OCI-LY1 (cell line): Measurements from ENCODE around the gene RTKN.

Experiments used
- H2AFZ ChIP-seq: fragments of 200-600 bp; sonication (generic), shearing (Covaris generic); 2 replicates; pipeline ENCODE4 v1.6.0; 2014; ENCODE audit warnings: antibody characterized with exemption, mild to moderate bottlenecking, low read length
- H3F3A ChIP-seq: fragments of 200-600 bp; sonication (generic), shearing (Covaris generic); 2 replicates; pipeline ENCODE4 v1.6.0; 2014; ENCODE audit warnings: mild to moderate bottlenecking, antibody characterized with exemption, low read length, moderate library complexity; ENCODE audit not compliant: insufficient read depth
- H3K27ac ChIP-seq: fragments of 200-600 bp; sonication (generic); 2 replicates; pipeline ENCODE4 v1.5.1; 2014; ENCODE audit warnings: low read length, mixed run types, mild to moderate bottlenecking, low read depth; ENCODE audit not compliant: poor library complexity, severe bottlenecking
- H3K27me3 ChIP-seq: fragments of 200-600 bp; sonication (generic); 2 replicates; pipeline ENCODE4 v1.6.0; 2014; ENCODE audit warnings: antibody characterized with exemption, mild to moderate bottlenecking, low read length, moderate library complexity; ENCODE audit not compliant: insufficient read depth
- H3K36me3 ChIP-seq: fragments of 200-600 bp; sonication (generic); 2 replicates; pipeline ENCODE4 v1.6.1; 2014; ENCODE audit warnings: mild to moderate bottlenecking, antibody characterized with exemption, low read length, moderate library complexity, mixed read lengths; ENCODE audit not compliant: insufficient read depth
- H3K4me1 ChIP-seq: fragments of 200-600 bp; sonication (generic); 2 replicates; pipeline ENCODE4 v1.5.1; 2014; ENCODE audit warnings: mild to moderate bottlenecking, low read length, moderate library complexity; ENCODE audit not compliant: insufficient read depth, severe bottlenecking
- H3K4me2 ChIP-seq: fragments of 200-600 bp; sonication (generic), shearing (Covaris generic); 2 replicates; pipeline ENCODE4 v1.6.1; 2014; ENCODE audit warnings: low read length
- H3K4me3 ChIP-seq: fragments of 200-600 bp; sonication (generic); 2 replicates; pipeline ENCODE4 v1.5.1; 2014; ENCODE audit warnings: low read length, low read depth, mild to moderate bottlenecking, mixed read lengths; ENCODE audit not compliant: poor library complexity, severe bottlenecking
- H3K79me2 ChIP-seq: fragments of 200-600 bp; shearing (Covaris generic); 2 replicates; pipeline ENCODE4 v1.6.1; 2016; ENCODE audit warnings: mixed run types, low read length, mixed read lengths; ENCODE audit not compliant: insufficient read depth
- H3K9ac ChIP-seq: fragments of 200-600 bp; sonication (generic), shearing (Covaris generic); 2 replicates; pipeline ENCODE4 v1.6.1; 2014; ENCODE audit warnings: mild to moderate bottlenecking, low read length, mixed read lengths
- H3K9me2 ChIP-seq: fragments of 200-600 bp; sonication (generic), shearing (Covaris generic); 2 replicates; pipeline ENCODE4 v1.6.1; 2014; ENCODE audit warnings: low read depth, mild to moderate bottlenecking, low read length, mixed read lengths
- H3K9me3 ChIP-seq: fragments of 200-600 bp; shearing (Covaris generic); 2 replicates; pipeline ENCODE4 v1.6.1; 2014; ENCODE audit warnings: low read length, mixed read lengths
- H4K20me1 ChIP-seq: fragments of 200-600 bp; sonication (generic), shearing (Covaris generic); 2 replicates; pipeline ENCODE4 v1.6.0; 2016; ENCODE audit warnings: mild to moderate bottlenecking, low read length; ENCODE audit not compliant: insufficient read depth
- EZH2 ChIP-seq: fragments of 200-600 bp; sonication (generic), shearing (Covaris generic); IDR thresholded peaks from 2 replicates; pipeline ENCODE4 v1.8.0; 2017; ENCODE audit warnings: borderline replicate concordance, mixed run types, mild to moderate bottlenecking, antibody characterized with exemption, low read length, moderate library complexity, mixed read lengths
- TF ChIP-seq, protein P1 (sequence below): fragments of 200-600 bp; sonication (generic), shearing (Covaris generic); IDR thresholded peaks from 2 replicates; pipeline ENCODE4 v1.5.1; 2017; ENCODE audit warnings: mild to moderate bottlenecking, antibody characterized with exemption, low read length, moderate library complexity, mixed read lengths

Gene RTKN

DNA sequence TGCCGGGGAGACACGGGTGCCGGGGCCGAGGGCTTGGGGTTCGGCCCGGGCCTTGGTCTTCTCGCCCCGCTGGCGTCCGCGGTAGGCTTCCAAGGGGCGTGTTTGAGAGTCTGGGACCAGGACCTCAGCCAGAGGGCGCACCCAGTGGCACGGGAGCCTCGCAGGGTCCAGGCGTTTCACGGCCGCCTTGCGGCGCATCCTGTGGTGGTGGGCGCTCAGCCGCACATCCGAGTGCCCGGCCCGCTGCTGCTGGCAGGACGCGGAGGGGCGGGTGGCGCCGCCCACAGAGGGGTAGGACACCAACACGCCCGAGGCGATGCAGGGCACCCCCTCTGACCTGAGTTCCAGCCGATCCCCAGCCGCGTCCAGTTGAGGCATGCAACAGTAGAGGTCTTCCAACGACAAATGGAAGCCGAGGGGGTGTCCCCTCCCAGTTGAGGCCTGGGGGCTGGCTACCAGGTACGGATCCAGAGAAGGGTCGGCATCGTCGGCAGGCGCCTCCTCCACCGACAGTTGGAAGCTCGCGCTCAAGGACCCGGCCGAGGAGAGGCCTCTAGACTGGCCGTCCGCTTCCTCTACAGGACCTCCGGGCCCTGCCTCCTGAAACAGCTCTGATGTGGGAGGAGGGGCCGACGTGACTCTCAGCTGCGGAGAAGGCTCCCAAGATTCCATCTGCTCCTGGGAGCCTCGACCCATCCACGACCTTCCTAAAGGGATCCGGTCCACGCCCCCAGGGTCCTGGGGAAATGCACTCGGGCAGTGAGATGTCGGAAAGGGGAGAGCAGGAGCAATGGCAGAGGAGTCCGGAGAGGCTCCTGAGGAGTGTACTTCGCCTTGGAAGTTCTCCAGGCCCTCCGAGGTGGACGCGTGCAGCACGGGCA, 26.6 kb downstream of the RTKN start:
- Histone ChIP-seq H3K4me3 (no peak overlapping the region), H3K9ac (no peak overlapping the region)

DNA sequence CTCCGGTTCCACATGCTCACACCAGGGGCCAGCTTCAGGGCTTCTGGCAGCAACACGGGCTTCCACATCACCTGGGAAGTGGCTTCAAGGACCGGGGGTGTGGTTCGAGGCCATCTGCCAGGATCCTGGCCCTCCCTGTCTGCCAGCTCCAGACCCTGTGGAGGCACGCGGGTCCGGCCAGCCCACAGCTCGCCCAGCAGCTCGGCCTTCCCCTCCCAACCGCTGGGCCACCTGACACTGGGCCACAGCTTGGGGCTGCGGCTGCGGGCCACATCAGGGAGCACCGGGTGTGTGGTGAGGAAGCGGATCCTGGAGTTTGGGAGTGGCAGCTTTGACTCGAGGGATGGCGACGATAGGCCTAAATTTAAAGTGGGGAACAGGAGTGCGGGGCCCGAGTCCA, 27.3 kb downstream of the RTKN start:
- H2AFZ ChIP-seq: no peak overlapping the region
- no peak overlapping the region for H3K9ac ChIP-seq
- no peaks in the 10 kb centered on the region for H4K20me1 ChIP-seq
- H3K4me1 ChIP-seq: peaks cover 4% of the 10 kb centered on the region
- no peak overlapping the region for H3K27ac ChIP-seq
- no peaks in the 10 kb centered on the region for H3F3A ChIP-seq
- H3K4me3 ChIP-seq: no peak overlapping the region
- peak overlapping the region; percentile 17; the same call in 1 of the 2 replicates for H3K4me2 ChIP-seq
- peaks cover 5% of the 10 kb centered on the region; the same call in 1 of the 2 replicates for H3K27me3 ChIP-seq
- no peaks in the 10 kb centered on the region for H3K9me3 ChIP-seq
- H3K9me2 ChIP-seq: no peaks in the 10 kb centered on the region
- H3K79me2 ChIP-seq: no peaks in the 10 kb centered on the region
- TF ChIP-seq, protein P1, sequence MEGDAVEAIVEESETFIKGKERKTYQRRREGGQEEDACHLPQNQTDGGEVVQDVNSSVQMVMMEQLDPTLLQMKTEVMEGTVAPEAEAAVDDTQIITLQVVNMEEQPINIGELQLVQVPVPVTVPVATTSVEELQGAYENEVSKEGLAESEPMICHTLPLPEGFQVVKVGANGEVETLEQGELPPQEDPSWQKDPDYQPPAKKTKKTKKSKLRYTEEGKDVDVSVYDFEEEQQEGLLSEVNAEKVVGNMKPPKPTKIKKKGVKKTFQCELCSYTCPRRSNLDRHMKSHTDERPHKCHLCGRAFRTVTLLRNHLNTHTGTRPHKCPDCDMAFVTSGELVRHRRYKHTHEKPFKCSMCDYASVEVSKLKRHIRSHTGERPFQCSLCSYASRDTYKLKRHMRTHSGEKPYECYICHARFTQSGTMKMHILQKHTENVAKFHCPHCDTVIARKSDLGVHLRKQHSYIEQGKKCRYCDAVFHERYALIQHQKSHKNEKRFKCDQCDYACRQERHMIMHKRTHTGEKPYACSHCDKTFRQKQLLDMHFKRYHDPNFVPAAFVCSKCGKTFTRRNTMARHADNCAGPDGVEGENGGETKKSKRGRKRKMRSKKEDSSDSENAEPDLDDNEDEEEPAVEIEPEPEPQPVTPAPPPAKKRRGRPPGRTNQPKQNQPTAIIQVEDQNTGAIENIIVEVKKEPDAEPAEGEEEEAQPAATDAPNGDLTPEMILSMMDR: no peak
- TF ChIP-seq EZH2: no peak
- H3K36me3 ChIP-seq: no peaks in the 10 kb centered on the region

More for the DNA sequence above, 26.6 kb downstream of the RTKN start:
- Histone ChIP-seq H3K9me3 (no peaks in the 10 kb centered on the region), H3K36me3 (no peaks in the 10 kb centered on the region), H3K4me1 (peaks cover 11% of the 10 kb centered on the region), H3K4me2 (peak overlapping the region; percentile 17; the same call in 1 of the 2 replicates), H3K79me2 (no peaks in the 10 kb centered on the region), H2AFZ (no peak overlapping the region), H3F3A (no peaks in the 10 kb centered on the region), H4K20me1 (no peaks in the 10 kb centered on the region), H3K27ac (no peak overlapping the region), H3K27me3 (peaks cover 5% of the 10 kb centered on the region; the same call in 1 of the 2 replicates), H3K9me2 (no peaks in the 10 kb centered on the region)
- TF ChIP-seq EZH2: no peak
- TF ChIP-seq, protein P1: peak; percentile 18; the same call in 1 of the 2 replicates

DNA sequence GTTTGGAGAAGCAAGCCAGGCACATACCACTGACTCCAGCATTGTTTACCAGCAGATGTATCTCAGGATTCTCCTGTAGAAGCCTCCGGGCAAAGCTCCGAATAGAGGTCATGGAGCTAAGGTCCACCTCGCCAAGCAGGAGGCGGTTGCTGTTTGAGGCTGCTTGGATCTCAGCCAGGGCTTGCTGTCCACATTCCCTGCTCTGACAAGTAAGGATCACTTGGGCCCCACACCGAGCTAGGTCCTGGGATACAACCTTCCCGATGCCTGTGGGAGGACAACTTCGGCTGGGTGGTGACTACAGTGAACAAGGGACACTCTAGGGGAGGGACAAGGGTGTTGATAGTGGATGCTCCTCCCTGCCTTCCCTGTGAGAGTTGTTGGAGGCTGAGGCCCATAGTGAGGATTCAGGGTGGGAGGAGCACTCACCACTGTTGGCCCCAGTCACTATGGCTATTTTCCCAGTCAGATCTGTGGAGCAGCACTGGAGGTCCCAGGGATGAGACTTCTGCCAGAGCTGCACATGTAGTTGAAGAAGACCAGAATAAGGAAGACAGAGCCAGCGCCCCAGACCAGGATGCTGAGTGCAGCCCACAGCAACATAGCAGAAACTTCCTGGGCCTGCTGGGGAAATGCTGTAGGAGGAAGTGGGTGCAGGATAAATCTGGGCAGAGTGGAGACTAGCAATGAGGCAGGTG, 28.6 kb downstream of the RTKN start:
- no peaks in the 10 kb centered on the region for H3K4me1 ChIP-seq
- no peak for TF ChIP-seq EZH2
- TF ChIP-seq, protein P1: no peak
- no peak overlapping the region for H3K4me3 ChIP-seq
- H3K4me2 ChIP-seq: no peak overlapping the region
- H3K27me3 ChIP-seq: peaks cover 13% of the 10 kb centered on the region; the same call in 1 of the 2 replicates
- no peaks in the 10 kb centered on the region for H3K36me3 ChIP-seq
- H4K20me1 ChIP-seq: no peaks in the 10 kb centered on the region
- no peak overlapping the region for H3K9ac ChIP-seq
- H2AFZ ChIP-seq: no peak overlapping the region
- H3K79me2 ChIP-seq: no peaks in the 10 kb centered on the region
- H3F3A ChIP-seq: no peaks in the 10 kb centered on the region
- H3K9me2 ChIP-seq: no peaks in the 10 kb centered on the region
- H3K9me3 ChIP-seq: no peaks in the 10 kb centered on the region
- no peak overlapping the region for H3K27ac ChIP-seq
